Vagina (tissue), 2 donors: ENCODE data around the gene EFNA3. TPM values are rescaled to one million over a fixed set of nuclear protein-coding genes. Genes with fewer than 3 reads are reported as not detected.

Source experiments
- DNase-seq, 2 donors: peaks; one replicate each; pipeline ENCODE4 v3.0.0-alpha.2; 2017; ENCODE audit errors: extremely low spot score in 2 of 2
- H3K27ac ChIP-seq: fragments of 200-600 bp; sonication (generic); one replicate; pipeline ENCODE4 v1.5.1; 2019
- H3K27me3 ChIP-seq: fragments of 200-600 bp; sonication (generic); one replicate; pipeline ENCODE4 v1.5.1; 2019
- H3K36me3 ChIP-seq, 2 donors: fragments of 200-600 bp; sonication (generic); one replicate each; pipeline ENCODE4 v1.5.1; 2017 to 2019
- H3K4me1 ChIP-seq: fragments of 200-600 bp; sonication (generic); one replicate; pipeline ENCODE4 v1.5.1; 2019
- H3K4me3 ChIP-seq, 2 donors: fragments of 200-600 bp; sonication (generic); 1 replicate in 1 of 2; 2 replicates in 1 of 2; pipeline ENCODE4 v1.5.1; 2016 to 2019
- H3K9me3 ChIP-seq: fragments of 200-600 bp; sonication (generic); one replicate; pipeline ENCODE4 v1.5.1; 2019
- POLR2A ChIP-seq, 2 donors: fragments of 450-650 bp; IDR thresholded peaks; one replicate each; pipeline ENCODE4 v1.6.1; 2017; ENCODE audit warnings: antibody characterized with exemption in 2 of 2, mild to moderate bottlenecking in 2 of 2, moderate library complexity in 2 of 2
- POLR2AphosphoS5 ChIP-seq, 2 donors: sonication (generic); formaldehyde crosslinking; IDR thresholded peaks; one replicate each; pipeline ENCODE4 v1.9.0; 2017; ENCODE audit warnings: antibody characterized with exemption in 2 of 2, mild to moderate bottlenecking in 2 of 2, low read depth in 1 of 2; ENCODE audit not compliant: insufficient read depth in 1 of 2
- intact Hi-C: fragments of 100-400 bp; cut with DNase I; formaldehyde crosslinking; loops from one replicate; pipeline ENCODE4 v1.15.1; 2023
- total RNA-seq: library from RNA; depleted of rRNA; stranded (reverse); fragments of >200 nt; gene quantifications from one replicate; pipeline ENCODE4 v1.2.3, GENCODE V29; 2016
- TF ChIP-seq, protein P1 (sequence below), 3 experiments: fragments of 450-650 bp in 2 of 3; fragments of 200-600 bp in 1 of 3; sonication (generic) in 1 of 3; IDR thresholded peaks; one replicate each; pipeline ENCODE4 v1.5.1; 2017 to 2019; ENCODE audit warnings: antibody characterized with exemption in 3 of 3, mild to moderate bottlenecking in 2 of 3, moderate library complexity in 2 of 3

Gene EFNA3
- total RNA-seq, 1 donor from 2014 or later, result 22.3 TPM

GRCh38 chr1:155086856-155087535 is 8.4 kb downstream of the EFNA3 start:
- H3K4me1 ChIP-seq, result peaks cover 49% of the 10 kb centered on the region
- H3K27ac ChIP-seq, result no peak overlapping the region
- TF ChIP-seq POLR2AphosphoS5 (IDR thresholded peaks at IDR 0.05; ENCODE audit: insufficient read depth in 1 of 2, low read depth in 1 of 2) (no peak), POLR2A (IDR thresholded peaks at IDR 0.05) (no peak)
- TF ChIP-seq, protein P1, sequence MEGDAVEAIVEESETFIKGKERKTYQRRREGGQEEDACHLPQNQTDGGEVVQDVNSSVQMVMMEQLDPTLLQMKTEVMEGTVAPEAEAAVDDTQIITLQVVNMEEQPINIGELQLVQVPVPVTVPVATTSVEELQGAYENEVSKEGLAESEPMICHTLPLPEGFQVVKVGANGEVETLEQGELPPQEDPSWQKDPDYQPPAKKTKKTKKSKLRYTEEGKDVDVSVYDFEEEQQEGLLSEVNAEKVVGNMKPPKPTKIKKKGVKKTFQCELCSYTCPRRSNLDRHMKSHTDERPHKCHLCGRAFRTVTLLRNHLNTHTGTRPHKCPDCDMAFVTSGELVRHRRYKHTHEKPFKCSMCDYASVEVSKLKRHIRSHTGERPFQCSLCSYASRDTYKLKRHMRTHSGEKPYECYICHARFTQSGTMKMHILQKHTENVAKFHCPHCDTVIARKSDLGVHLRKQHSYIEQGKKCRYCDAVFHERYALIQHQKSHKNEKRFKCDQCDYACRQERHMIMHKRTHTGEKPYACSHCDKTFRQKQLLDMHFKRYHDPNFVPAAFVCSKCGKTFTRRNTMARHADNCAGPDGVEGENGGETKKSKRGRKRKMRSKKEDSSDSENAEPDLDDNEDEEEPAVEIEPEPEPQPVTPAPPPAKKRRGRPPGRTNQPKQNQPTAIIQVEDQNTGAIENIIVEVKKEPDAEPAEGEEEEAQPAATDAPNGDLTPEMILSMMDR (IDR thresholded peaks at IDR 0.05), result no peak
- H3K36me3 ChIP-seq, result no peaks in the 10 kb centered on the region
- H3K4me3 ChIP-seq, result no peak overlapping the region
- DNase-seq, result peak in 1 of 2 donors; percentile 93
- intact Hi-C loops, result loop anchor here (5.0 kb wide), 1 partner anchor 40 kb away; no protein-coding TSS in a partner anchor
- H3K27me3 ChIP-seq, result peaks cover 8% of the 10 kb centered on the region
- H3K9me3 ChIP-seq, result no peaks in the 10 kb centered on the region

DNA sequence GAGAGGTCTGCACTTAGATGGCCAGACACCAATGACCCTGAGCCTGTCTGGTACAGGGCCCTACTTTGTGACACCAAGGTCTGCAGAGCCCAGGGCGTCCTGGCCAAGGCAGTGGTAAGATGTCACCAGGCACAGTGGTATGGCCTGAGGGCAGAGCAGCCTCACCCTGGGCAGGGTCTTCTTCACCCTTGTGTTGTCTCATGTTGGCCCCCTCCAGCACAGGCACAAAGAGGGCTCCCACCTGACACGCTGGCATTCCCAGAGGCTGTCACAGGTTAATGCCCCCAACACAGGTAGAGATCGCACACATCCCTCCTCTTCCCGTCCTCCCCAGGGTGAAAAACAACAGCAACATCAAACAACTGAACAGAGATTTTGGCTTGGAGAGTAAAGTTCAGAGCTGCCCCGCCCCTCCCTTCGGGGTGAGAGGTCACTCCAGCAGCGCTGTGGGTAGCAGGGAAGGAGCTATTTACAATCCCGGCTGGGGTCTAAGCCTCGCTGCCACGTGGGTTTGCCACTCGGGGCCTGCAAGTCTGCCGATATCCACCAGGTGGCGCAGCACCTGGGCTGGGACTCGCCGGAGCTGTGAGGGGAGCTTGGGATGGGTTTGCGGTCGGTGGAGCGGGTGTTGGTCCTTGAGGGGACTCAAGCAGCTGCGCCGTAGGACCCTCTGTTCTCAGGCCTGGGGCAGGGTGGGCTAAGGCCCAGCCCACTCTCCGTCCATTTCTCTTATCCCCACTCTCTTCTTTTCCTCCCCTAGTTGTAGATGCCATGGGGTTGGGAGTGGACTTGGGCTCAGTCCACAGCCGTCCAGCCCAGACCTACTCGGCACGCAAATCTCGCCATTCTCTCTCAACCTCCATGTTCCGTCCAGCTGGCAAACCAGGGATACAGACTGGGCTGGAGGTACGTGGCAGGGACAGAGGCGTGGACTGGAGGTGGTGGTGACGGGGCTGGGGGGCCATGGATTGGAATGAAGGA is 12.7 kb downstream of the EFNA3 start:
- Histone ChIP-seq H3K36me3 (no peaks in the 10 kb centered on the region), H3K4me1 (peaks cover 27% of the 10 kb centered on the region), H3K9me3 (no peaks in the 10 kb centered on the region), H3K4me3 (no peak overlapping the region), H3K27me3 (no peaks in the 10 kb centered on the region), H3K27ac (no peak overlapping the region)
- intact Hi-C loops, result loop anchor here (2.0 to 5.0 kb wide), 2 partner anchors 41 to 75 kb away; no protein-coding TSS in a partner anchor
- TF ChIP-seq, protein P1 (IDR thresholded peaks at IDR 0.05), result peak; percentile 90 to 96 (median 96)
- peak in 1 of 2 donors; percentile 23 for TF ChIP-seq POLR2AphosphoS5 (IDR thresholded peaks at IDR 0.05; ENCODE audit: insufficient read depth in 1 of 2, low read depth in 1 of 2)
- no peak for TF ChIP-seq POLR2A (IDR thresholded peaks at IDR 0.05)
- no peak for DNase-seq

DNA sequence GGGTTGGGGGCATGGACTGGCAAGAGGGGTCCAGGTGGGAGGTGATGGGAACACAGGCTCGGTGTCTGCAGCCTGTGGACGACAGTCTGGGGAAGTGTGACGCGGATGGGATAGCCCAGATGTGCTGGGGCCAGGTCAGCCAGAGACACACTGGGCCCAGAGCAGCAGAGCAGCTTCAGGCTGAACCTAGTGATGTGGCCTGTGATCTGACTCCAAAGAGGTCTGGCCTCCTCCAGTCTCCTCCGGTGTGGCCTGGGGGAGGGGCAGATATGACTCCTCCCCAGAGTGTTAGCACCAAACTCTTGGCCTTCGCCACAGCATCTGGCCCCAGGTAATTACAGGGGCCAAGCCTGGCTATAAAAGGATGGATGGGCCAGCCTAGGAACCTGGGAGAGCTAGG is 13.5 kb downstream of the EFNA3 start:
- no peaks in the 10 kb centered on the region for H3K9me3 ChIP-seq
- peaks cover 24% of the 10 kb centered on the region for H3K4me1 ChIP-seq
- intact Hi-C loops, result loop anchor here (5.0 kb wide), 1 partner anchor 40 kb away; no protein-coding TSS in a partner anchor
- no peak for DNase-seq
- H3K4me3 ChIP-seq, result no peak overlapping the region
- H3K36me3 ChIP-seq, result no peaks in the 10 kb centered on the region
- H3K27me3 ChIP-seq, result no peaks in the 10 kb centered on the region
- TF ChIP-seq POLR2AphosphoS5 (IDR thresholded peaks at IDR 0.05; ENCODE audit: insufficient read depth in 1 of 2, low read depth in 1 of 2) (no peak), POLR2A (IDR thresholded peaks at IDR 0.05) (no peak)
- TF ChIP-seq, protein P1 (IDR thresholded peaks at IDR 0.05), result no peak
- no peak overlapping the region for H3K27ac ChIP-seq

- intact Hi-C loops, result loop anchor here (5.0 kb wide), 1 partner anchor 40 kb away; no protein-coding TSS in a partner anchor
- no peaks in the 10 kb centered on the region for H3K27me3 ChIP-seq
- no peak overlapping the region for H3K27ac ChIP-seq
Measured at GRCh38 chr1:155092641-155093040, 14.0 kb downstream of the EFNA3 start.

More at GRCh38 chr1:155092641-155093040, 14.0 kb downstream of the EFNA3 start:
- Histone ChIP-seq H3K9me3 (no peaks in the 10 kb centered on the region), H3K4me1 (peaks cover 24% of the 10 kb centered on the region), H3K36me3 (no peaks in the 10 kb centered on the region), H3K4me3 (no peak overlapping the region)
- TF ChIP-seq, protein P1 (IDR thresholded peaks at IDR 0.05), result no peak
- TF ChIP-seq POLR2A (IDR thresholded peaks at IDR 0.05), result no peak
- TF ChIP-seq POLR2AphosphoS5 (IDR thresholded peaks at IDR 0.05; ENCODE audit: insufficient read depth in 1 of 2, low read depth in 1 of 2), result no peak
- no peak for DNase-seq
